ENCODE results near the gene MYLK. TPM values are rescaled to one million over a fixed set of nuclear protein-coding genes. Genes with fewer than 3 reads are reported as not detected.

The MYLK gene
- polyA plus RNA-seq, 1 donor (not counting 4 experiments of a cell fraction or from before 2014, with no cell fraction given), result 7.8 TPM

DNA sequence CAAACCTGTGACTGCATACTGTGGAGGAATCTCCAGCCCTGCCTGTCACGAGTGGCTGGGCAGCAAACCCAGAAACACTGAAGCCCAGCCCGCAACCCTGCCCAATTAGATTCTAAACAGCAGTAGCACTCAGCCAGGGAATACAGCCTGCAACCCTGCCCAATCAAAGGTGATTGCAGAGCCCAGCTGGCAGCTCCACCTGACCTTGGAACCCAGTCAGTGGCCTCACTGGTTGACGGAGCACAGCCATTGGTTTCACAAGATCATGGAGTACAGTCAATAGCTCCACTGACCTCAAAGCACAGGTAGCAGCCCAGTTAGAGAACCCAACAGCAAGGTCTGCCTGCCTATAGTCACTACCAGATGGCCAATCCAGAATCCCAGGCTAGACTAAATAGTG lies 35.2 kb upstream of the MYLK start:
- no peak for FAIRE-seq
- dilution Hi-C loops (cut with MboI; ENCODE audit: extremely low pct_ligation_motif_present, low sequenced_read_pairs), result no loop called here
- peaks cover 5 to 7% of the 10 kb centered on the region in 2 experiments for H3K36me3 ChIP-seq (ENCODE audit: control insufficient read depth in 2 of 2, extremely low read depth in 1 of 2, insufficient read depth in 2 of 2, low read length in 2 of 2)

DNA sequence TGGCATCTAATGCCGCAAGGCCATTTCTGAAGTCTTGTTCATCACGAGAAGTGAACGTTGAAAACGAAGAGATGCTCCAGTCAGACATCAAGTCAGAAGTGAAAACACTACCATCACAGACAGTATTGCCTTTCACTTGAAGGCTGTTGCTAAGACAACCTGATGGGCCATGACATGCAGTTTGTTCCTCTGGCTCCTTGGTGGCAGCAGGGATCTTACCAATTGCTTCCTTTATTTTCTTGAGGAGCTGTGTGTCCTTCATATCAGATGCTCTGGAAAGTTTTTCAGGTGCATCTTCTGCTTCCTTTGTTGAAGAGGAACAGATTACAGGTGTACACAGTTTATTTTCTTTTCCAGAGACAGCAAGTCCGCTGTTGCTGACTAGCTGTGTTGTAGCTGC lies 30.7 kb upstream of the MYLK start:
- Histone ChIP-seq H3K27ac (ENCODE audit: control insufficient read depth, insufficient read depth, low read length) (no peak overlapping the region), H3K9ac (ENCODE audit: control insufficient read depth, extremely low read depth, insufficient read depth, low read length) (no peak overlapping the region), H3K4me2 (ENCODE audit: control insufficient read depth, extremely low read depth, insufficient read depth, low read depth, low read length) (no peak overlapping the region), H4K20me1 (ENCODE audit: control insufficient read depth, extremely low read depth, insufficient read depth, low read length) (no peaks in the 10 kb centered on the region), H3K9me1 (ENCODE audit: control insufficient read depth, extremely low read depth, insufficient read depth, low read length) (no peaks in the 10 kb centered on the region), H3K9me3 (ENCODE audit: control insufficient read depth, low read depth, low read length) (no peaks in the 10 kb centered on the region), H3K36me3 (ENCODE audit: control insufficient read depth in 2 of 2, extremely low read depth in 1 of 2, insufficient read depth in 2 of 2, low read length in 2 of 2) (peaks cover 5 to 7% of the 10 kb centered on the region in 2 experiments), H2AFZ (ENCODE audit: control insufficient read depth, low read length) (no peak overlapping the region), H3K4me3 (ENCODE audit: control insufficient read depth in 2 of 3, extremely low read depth in 1 of 3, insufficient read depth in 2 of 3, low read depth in 1 of 3, low read length in 3 of 3) (no peak overlapping the region), H3K79me2 (ENCODE audit: control insufficient read depth, insufficient read depth, low read length) (no peaks in the 10 kb centered on the region), H3K4me1 (ENCODE audit: control insufficient read depth, extremely low read depth, insufficient read depth, low read length) (no peaks in the 10 kb centered on the region), H3K27me3 (ENCODE audit: control insufficient read depth, extremely low read depth, insufficient read depth, low read length) (no peaks in the 10 kb centered on the region)
- dilution Hi-C loops (cut with MboI; ENCODE audit: extremely low pct_ligation_motif_present, low sequenced_read_pairs), result no loop called here
- no peak for TF ChIP-seq EZH2 (IDR thresholded peaks at IDR 0.05; ENCODE audit: low read length)
- TF ChIP-seq, protein P1, sequence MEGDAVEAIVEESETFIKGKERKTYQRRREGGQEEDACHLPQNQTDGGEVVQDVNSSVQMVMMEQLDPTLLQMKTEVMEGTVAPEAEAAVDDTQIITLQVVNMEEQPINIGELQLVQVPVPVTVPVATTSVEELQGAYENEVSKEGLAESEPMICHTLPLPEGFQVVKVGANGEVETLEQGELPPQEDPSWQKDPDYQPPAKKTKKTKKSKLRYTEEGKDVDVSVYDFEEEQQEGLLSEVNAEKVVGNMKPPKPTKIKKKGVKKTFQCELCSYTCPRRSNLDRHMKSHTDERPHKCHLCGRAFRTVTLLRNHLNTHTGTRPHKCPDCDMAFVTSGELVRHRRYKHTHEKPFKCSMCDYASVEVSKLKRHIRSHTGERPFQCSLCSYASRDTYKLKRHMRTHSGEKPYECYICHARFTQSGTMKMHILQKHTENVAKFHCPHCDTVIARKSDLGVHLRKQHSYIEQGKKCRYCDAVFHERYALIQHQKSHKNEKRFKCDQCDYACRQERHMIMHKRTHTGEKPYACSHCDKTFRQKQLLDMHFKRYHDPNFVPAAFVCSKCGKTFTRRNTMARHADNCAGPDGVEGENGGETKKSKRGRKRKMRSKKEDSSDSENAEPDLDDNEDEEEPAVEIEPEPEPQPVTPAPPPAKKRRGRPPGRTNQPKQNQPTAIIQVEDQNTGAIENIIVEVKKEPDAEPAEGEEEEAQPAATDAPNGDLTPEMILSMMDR (optimal IDR thresholded peaks at IDR 0.05 in 1 of 3, IDR thresholded peaks at IDR 0.05 in 1 of 3, conservative IDR thresholded peaks at IDR 0.05 in 1 of 3; ENCODE audit: extremely low read depth in 1 of 3, insufficient read depth in 2 of 3, low read length in 3 of 3), result no peak
- FAIRE-seq, result peak; percentile 69
- DNase-seq (ENCODE audit: low read depth, low spot score), result no peak

More for the DNA sequence above, 35.2 kb upstream of the MYLK start:
- Histone ChIP-seq H3K79me2 (ENCODE audit: control insufficient read depth, insufficient read depth, low read length) (no peaks in the 10 kb centered on the region), H3K27me3 (ENCODE audit: control insufficient read depth, extremely low read depth, insufficient read depth, low read length) (no peaks in the 10 kb centered on the region), H4K20me1 (ENCODE audit: control insufficient read depth, extremely low read depth, insufficient read depth, low read length) (no peaks in the 10 kb centered on the region), H2AFZ (ENCODE audit: control insufficient read depth, low read length) (no peak overlapping the region), H3K4me2 (ENCODE audit: control insufficient read depth, extremely low read depth, insufficient read depth, low read depth, low read length) (no peak overlapping the region), H3K27ac (ENCODE audit: control insufficient read depth, insufficient read depth, low read length) (no peak overlapping the region), H3K9me3 (ENCODE audit: control insufficient read depth, low read depth, low read length) (no peaks in the 10 kb centered on the region), H3K9me1 (ENCODE audit: control insufficient read depth, extremely low read depth, insufficient read depth, low read length) (no peaks in the 10 kb centered on the region), H3K9ac (ENCODE audit: control insufficient read depth, extremely low read depth, insufficient read depth, low read length) (no peak overlapping the region), H3K4me3 (ENCODE audit: control insufficient read depth in 2 of 3, extremely low read depth in 1 of 3, insufficient read depth in 2 of 3, low read depth in 1 of 3, low read length in 3 of 3) (no peak overlapping the region), H3K4me1 (ENCODE audit: control insufficient read depth, extremely low read depth, insufficient read depth, low read length) (no peaks in the 10 kb centered on the region)
- TF ChIP-seq, protein P1 (optimal IDR thresholded peaks at IDR 0.05 in 1 of 3, IDR thresholded peaks at IDR 0.05 in 1 of 3, conservative IDR thresholded peaks at IDR 0.05 in 1 of 3; ENCODE audit: extremely low read depth in 1 of 3, insufficient read depth in 2 of 3, low read length in 3 of 3), result no peak
- TF ChIP-seq EZH2 (IDR thresholded peaks at IDR 0.05; ENCODE audit: low read length), result no peak
- no peak for DNase-seq (ENCODE audit: low read depth, low spot score)

Measured in keratinocyte (primary cell).